ENCODE data around the gene GCLC. TPM values are rescaled to one million over a fixed set of nuclear protein-coding genes. Genes with fewer than 3 reads are reported as not detected.
"Not testable (repeated sequence)": the region's sequence is repeated elsewhere in the genome, so short reads cannot be mapped to it uniquely, and the experiment has no call there.

The GCLC gene
- 34.7 and 37.4 TPM in 2 replicates for total RNA-seq

- intact Hi-C loops (cut with micrococcal nuclease): loop anchor here (1.0 to 10.0 kb wide), 10 partner anchors 52 to 1262 kb away; partner anchors contain the start of genes EFHC1, ELOVL5, MCM3 and TRAM2
Observed at GRCh38 chr6:53544470-53545308, at the start of gene GCLC. Gene GCLC, minus strand, starts transcription at chr6:53545101. Its CDS starts 456 bp downstream, at chr6:53544645.

GRCh38 chr6:53594596-53594995, 49.7 kb upstream of the GCLC start:
- intact Hi-C loops (cut with micrococcal nuclease): no loop called here

GRCh38 chr6:53593001-53593488, 48.1 kb upstream of the GCLC start:
- intact Hi-C loops (cut with micrococcal nuclease): no loop called here

- intact Hi-C loops (cut with micrococcal nuclease): no loop called here
Observed at GRCh38 chr6:53591873-53592272, 47.0 kb upstream of the GCLC start.

GRCh38 chr6:53588816-53589509, 44.1 kb upstream of the GCLC start:
- intact Hi-C loops (cut with micrococcal nuclease): loop anchor here (1.0 kb wide), 1 partner anchor 10 kb away; no protein-coding TSS in a partner anchor

- intact Hi-C loops (cut with micrococcal nuclease): no loop called here
Observed at GRCh38 chr6:53587291-53587690, 42.4 kb upstream of the GCLC start.

- intact Hi-C loops (cut with micrococcal nuclease): no loop called here
Observed at GRCh38 chr6:53585208-53585900, 40.5 kb upstream of the GCLC start.

- intact Hi-C loops (cut with micrococcal nuclease): no loop called here
Observed at GRCh38 chr6:53584726-53585125, 39.8 kb upstream of the GCLC start.

- intact Hi-C loops (cut with micrococcal nuclease): no loop called here
Observed at GRCh38 chr6:53583451-53583850, 38.5 kb upstream of the GCLC start.

GRCh38 chr6:53582963-53583362, 38.1 kb upstream of the GCLC start:
- intact Hi-C loops (cut with micrococcal nuclease): no loop called here

GRCh38 chr6:53581856-53582255, 37.0 kb upstream of the GCLC start:
- intact Hi-C loops (cut with micrococcal nuclease): no loop called here

GRCh38 chr6:53581173-53581773, 36.4 kb upstream of the GCLC start:
- intact Hi-C loops (cut with micrococcal nuclease): no loop called here

- intact Hi-C loops (cut with micrococcal nuclease): loop anchor here (1.0 kb wide), 1 partner anchor 9 kb away; no protein-coding TSS in a partner anchor
Observed at GRCh38 chr6:53579338-53579737, 34.4 kb upstream of the GCLC start.

GRCh38 chr6:53578371-53578770, 33.5 kb upstream of the GCLC start:
- intact Hi-C loops (cut with micrococcal nuclease): no loop called here

- intact Hi-C loops (cut with micrococcal nuclease): no loop called here
Observed at GRCh38 chr6:53573299-53573698, 28.4 kb upstream of the GCLC start.

- intact Hi-C loops (cut with micrococcal nuclease): not testable (repeated sequence)
Observed at GRCh38 chr6:53572379-53572778, 27.5 kb upstream of the GCLC start.

- intact Hi-C loops (cut with micrococcal nuclease): no loop called here
Observed at GRCh38 chr6:53568776-53569616, 24.1 kb upstream of the GCLC start.

- intact Hi-C loops (cut with micrococcal nuclease): no loop called here
Observed at GRCh38 chr6:53567701-53568100, 22.8 kb upstream of the GCLC start.

GRCh38 chr6:53566755-53567154, 21.9 kb upstream of the GCLC start:
- intact Hi-C loops (cut with micrococcal nuclease): no loop called here

GRCh38 chr6:53565886-53566285, 21.0 kb upstream of the GCLC start:
- intact Hi-C loops (cut with micrococcal nuclease): no loop called here

Data from T-helper 2 cell treated with Interferon-gamma antibody and Interleukin-4, amounts not matched to agents 100 ng/mL and 5 ng/mL, for 36 hours (primary cell).